Uterus (tissue), 4 donors: ENCODE measurements around the gene FOXN3. TPM values are rescaled to one million over a fixed set of nuclear protein-coding genes. Genes with fewer than 3 reads are reported as not detected.
A peak's percentile ranks its signal among the peaks of the same experiment; 100 is the strongest.

Experiments used
- DNase-seq, 2 donors: peaks; one replicate each; pipeline ENCODE4 v3.0.0-alpha.2; 2019 to 2020
- H3K27ac ChIP-seq, 2 donors: fragments of 200-600 bp; sonication (generic); 1 replicate in 1 of 2; 2 replicates in 1 of 2; pipeline ENCODE4 v1.5.1; 2016 to 2018
- H3K27me3 ChIP-seq, 2 donors: fragments of 200-600 bp; sonication (generic); one replicate each; pipeline ENCODE4 v1.5.1; 2018 to 2019; ENCODE audit warnings: control low read depth in 1 of 2
- H3K36me3 ChIP-seq, 2 donors: fragments of 200-600 bp; sonication (generic); one replicate each; pipeline ENCODE4 v1.5.1; 2019; ENCODE audit warnings: control low read depth in 1 of 2
- H3K4me1 ChIP-seq, 2 donors: fragments of 200-600 bp; sonication (generic); one replicate each; pipeline ENCODE4 v1.5.1; 2018 to 2019; ENCODE audit warnings: control low read depth in 1 of 2
- H3K4me3 ChIP-seq, 2 donors: fragments of 200-600 bp; sonication (generic); 1 replicate in 1 of 2; 2 replicates in 1 of 2; pipeline ENCODE4 v1.5.1; 2018 to 2019; ENCODE audit warnings: mild to moderate bottlenecking in 1 of 2
- H3K9me3 ChIP-seq, 2 donors: fragments of 200-600 bp; sonication (generic); one replicate each; pipeline ENCODE4 v1.5.1; 2019; ENCODE audit warnings: control low read depth in 1 of 2
- POLR2A ChIP-seq, 2 donors: fragments of 450-650 bp; IDR thresholded peaks; one replicate each; pipeline ENCODE4 v1.6.1; 2016; ENCODE audit warnings: antibody characterized with exemption in 2 of 2, mild to moderate bottlenecking in 1 of 2, moderate library complexity in 1 of 2
- intact Hi-C: fragments of 100-400 bp; cut with DNase I; formaldehyde crosslinking; loops from one replicate; pipeline ENCODE4 v1.15.1; 2023; ENCODE audit warnings: low total_unique reads
- total RNA-seq, 4 donors: library from RNA; depleted of rRNA in 3 of 4; stranded (reverse); fragments of >200 nt in 3 of 4; gene quantifications; one replicate each; pipeline versions ENCODE4 v1.1.0 to v1.2.4, GENCODE V29; 2014 to 2023
- TF ChIP-seq, protein P1 (sequence below), 4 experiments: fragments of 200-600 bp in 2 of 4; fragments of 450-650 bp in 2 of 4; sonication (generic) in 2 of 4; IDR thresholded peaks; one replicate each; pipeline ENCODE4 v1.5.1; 2016 to 2019; ENCODE audit warnings: antibody characterized with exemption in 4 of 4, mild to moderate bottlenecking in 2 of 4, moderate library complexity in 1 of 4
- donor health status: DM: yes; HTN: yes; CAD: no.

Gene FOXN3
- total RNA-seq, 4 donors from 2014 or later = 37.7 to 103 (median 74.9) TPM

DNA sequence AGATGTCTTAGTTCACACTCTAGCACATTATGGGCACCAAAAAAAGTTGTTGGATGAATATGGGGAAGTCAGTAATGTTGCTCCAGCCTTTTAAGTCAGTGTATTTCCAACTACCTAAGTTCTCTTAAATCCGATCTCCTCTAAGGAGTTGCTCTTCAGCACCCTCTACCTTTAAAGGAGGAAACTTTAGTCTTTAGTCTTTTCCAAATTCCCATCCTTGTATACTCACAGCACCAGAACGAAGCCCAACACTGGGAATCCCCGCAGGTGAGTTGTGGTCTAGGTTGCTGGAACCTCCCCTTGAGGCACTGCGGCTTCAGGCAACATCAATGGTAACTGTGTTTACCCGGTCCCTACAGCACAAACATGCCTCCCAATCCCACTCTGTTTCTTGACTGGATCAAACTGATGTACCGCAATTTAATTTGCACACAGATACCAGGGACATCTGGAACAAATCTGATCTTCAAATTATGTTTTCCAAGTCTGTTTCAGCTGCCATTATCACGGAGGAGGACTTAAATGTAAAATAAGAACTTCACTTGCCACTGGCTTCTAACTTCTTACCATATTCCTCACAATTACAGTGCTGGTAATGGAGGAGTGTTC lies 179.0 kb downstream of the FOXN3 start:
- H3K36me3 ChIP-seq = no peaks in the 10 kb centered on the region
- TF ChIP-seq, protein P1, sequence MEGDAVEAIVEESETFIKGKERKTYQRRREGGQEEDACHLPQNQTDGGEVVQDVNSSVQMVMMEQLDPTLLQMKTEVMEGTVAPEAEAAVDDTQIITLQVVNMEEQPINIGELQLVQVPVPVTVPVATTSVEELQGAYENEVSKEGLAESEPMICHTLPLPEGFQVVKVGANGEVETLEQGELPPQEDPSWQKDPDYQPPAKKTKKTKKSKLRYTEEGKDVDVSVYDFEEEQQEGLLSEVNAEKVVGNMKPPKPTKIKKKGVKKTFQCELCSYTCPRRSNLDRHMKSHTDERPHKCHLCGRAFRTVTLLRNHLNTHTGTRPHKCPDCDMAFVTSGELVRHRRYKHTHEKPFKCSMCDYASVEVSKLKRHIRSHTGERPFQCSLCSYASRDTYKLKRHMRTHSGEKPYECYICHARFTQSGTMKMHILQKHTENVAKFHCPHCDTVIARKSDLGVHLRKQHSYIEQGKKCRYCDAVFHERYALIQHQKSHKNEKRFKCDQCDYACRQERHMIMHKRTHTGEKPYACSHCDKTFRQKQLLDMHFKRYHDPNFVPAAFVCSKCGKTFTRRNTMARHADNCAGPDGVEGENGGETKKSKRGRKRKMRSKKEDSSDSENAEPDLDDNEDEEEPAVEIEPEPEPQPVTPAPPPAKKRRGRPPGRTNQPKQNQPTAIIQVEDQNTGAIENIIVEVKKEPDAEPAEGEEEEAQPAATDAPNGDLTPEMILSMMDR (IDR thresholded peaks at IDR 0.05) = peak in 2 of 4 experiments; percentile 28 to 34
- no peak for TF ChIP-seq POLR2A (IDR thresholded peaks at IDR 0.05)
- H3K27ac ChIP-seq = no peak overlapping the region
- H3K4me3 ChIP-seq = no peak overlapping the region
- peaks cover 0 to 5% of the 10 kb centered on the region in 2 donors for H3K4me1 ChIP-seq
- DNase-seq = no peak
- intact Hi-C loops = no loop called here
- H3K9me3 ChIP-seq = no peaks in the 10 kb centered on the region
- no peaks in the 10 kb centered on the region for H3K27me3 ChIP-seq

- Histone ChIP-seq H3K9me3 (no peaks in the 10 kb centered on the region), H3K36me3 (no peaks in the 10 kb centered on the region), H3K27ac (no peak overlapping the region), H3K4me3 (no peak overlapping the region), H3K27me3 (no peaks in the 10 kb centered on the region), H3K4me1 (no peaks in the 10 kb centered on the region)
- DNase-seq = no peak
- intact Hi-C loops = no loop called here
- TF ChIP-seq, protein P1 (IDR thresholded peaks at IDR 0.05) = no peak
- no peak for TF ChIP-seq POLR2A (IDR thresholded peaks at IDR 0.05)
These were observed 180.2 kb downstream of the FOXN3 start for GRCh38 chr14:89236851-89237250.

DNA sequence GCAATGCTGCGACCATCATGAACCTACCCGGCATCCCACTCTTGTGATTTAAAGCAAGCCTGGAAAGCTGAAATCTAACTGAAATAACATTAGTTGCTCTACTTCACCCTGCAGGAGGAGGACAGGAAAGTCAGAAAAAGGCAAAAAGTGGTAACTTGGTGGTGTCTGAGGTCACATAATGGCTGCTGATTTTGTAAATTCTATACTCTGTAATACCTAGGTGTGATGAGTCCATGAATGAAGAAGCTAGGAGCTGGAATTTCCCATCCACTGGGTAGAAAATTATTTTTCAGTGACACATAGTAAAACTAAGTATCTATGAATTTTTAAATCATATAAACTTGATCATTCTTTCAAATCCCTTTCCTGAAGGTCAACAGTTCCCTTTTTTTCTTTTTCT lies 183.8 kb downstream of the FOXN3 start:
- intact Hi-C loops = no loop called here

DNA sequence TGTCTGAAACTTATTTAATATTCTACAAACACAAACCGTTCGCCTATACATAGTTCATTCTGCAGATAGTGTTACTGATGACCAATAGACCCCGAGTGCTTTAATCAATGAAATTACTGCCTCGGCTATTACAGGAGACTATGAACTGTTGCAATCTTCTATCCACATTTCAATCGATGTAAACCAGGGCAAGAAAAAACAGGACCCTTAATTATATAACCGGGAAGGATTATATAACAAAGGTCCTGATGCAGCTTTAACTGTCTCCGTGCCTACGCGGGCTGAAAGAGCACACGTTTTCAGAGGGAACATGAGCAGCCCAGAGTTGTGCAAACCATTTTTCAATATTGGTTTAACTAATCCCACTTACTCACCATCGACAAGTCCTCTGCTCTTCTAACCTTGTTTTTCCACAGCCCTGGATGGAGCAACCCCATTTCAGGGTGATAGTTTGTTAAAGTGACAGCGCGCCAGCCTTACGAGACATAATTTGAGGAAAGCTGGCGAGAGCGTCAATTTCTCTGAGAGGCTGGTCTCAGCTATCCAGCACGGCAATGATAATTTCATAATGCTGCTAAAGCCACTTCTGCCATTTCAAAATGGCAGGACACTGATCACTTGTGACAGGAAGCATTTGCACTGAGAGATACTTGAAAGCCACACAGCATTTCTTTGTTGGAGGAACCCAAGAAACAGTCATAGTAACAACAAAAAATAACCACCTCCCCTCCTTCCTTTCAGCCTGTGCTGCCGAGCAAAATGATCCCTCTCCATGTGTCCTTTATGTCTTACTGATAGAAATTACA lies 184.6 kb downstream of the FOXN3 start:
- peaks cover 0 to 5% of the 10 kb centered on the region in 2 donors for H3K4me1 ChIP-seq
- no peak for DNase-seq
- TF ChIP-seq POLR2A (IDR thresholded peaks at IDR 0.05) = no peak
- TF ChIP-seq, protein P1 (IDR thresholded peaks at IDR 0.05) = no peak
- no peak overlapping the region for H3K27ac ChIP-seq
- no peaks in the 10 kb centered on the region for H3K9me3 ChIP-seq
- intact Hi-C loops = no loop called here
- no peak overlapping the region for H3K4me3 ChIP-seq
- no peaks in the 10 kb centered on the region for H3K27me3 ChIP-seq
- H3K36me3 ChIP-seq = no peaks in the 10 kb centered on the region

More for the DNA sequence above, 183.8 kb downstream of the FOXN3 start:
- DNase-seq = no peak
- Histone ChIP-seq H3K27me3 (no peaks in the 10 kb centered on the region), H3K9me3 (no peaks in the 10 kb centered on the region), H3K27ac (no peak overlapping the region), H3K4me3 (no peak overlapping the region), H3K36me3 (no peaks in the 10 kb centered on the region), H3K4me1 (no peaks in the 10 kb centered on the region)
- TF ChIP-seq POLR2A (IDR thresholded peaks at IDR 0.05) = no peak
- TF ChIP-seq, protein P1 (IDR thresholded peaks at IDR 0.05) = no peak

DNA sequence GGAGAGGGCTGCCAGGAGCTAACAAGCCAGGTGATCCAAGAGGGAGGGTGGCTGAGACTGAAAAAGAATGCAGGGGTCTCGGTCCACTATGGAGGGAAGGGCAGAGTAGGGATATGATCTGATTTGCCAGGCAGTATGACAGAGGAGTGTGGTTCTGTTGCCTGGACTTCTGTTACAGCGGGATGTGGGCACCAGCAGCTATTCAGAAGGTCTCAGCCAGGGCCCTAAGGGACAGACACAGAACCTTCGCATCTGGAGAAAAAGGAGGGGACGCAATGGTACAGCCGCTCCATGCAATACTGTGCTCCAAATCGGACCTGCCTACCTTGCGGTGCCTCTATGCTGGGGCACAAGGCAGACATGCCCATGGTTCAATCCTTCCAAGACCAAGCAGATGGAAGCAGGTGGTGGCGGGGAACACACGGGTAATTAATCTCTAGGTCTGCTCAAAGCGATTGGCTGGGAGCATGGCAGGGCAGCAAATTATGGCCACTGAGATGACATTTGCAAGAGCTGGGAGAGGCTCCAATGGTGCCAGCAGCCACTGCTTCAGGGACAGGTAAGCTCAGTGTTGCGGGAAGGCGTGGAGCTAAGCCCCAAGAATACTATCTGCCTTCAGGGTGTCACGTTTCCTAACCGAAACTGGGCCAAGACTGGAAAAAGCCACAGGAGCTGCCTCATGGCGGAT lies 185.5 kb downstream of the FOXN3 start:
- intact Hi-C loops = no loop called here
- peaks cover 1 to 5% of the 10 kb centered on the region in 2 donors for H3K4me1 ChIP-seq
- no peaks in the 10 kb centered on the region for H3K36me3 ChIP-seq
- no peak overlapping the region for H3K27ac ChIP-seq
- H3K27me3 ChIP-seq = no peaks in the 10 kb centered on the region
- DNase-seq = no peak
- TF ChIP-seq, protein P1 (IDR thresholded peaks at IDR 0.05) = no peak
- no peak for TF ChIP-seq POLR2A (IDR thresholded peaks at IDR 0.05)
- H3K9me3 ChIP-seq = no peaks in the 10 kb centered on the region
- no peak overlapping the region for H3K4me3 ChIP-seq
